NCI-H345 (cell line): Measurements from ENCODE around the gene SPATA7.
A peak's percentile ranks its signal among the peaks of the same experiment; 100 is the strongest.

Source experiments
- DNase-seq: peaks from one replicate; lab custom pipeline; 2025; lab: John Stamatoyannopoulos, UW

SPATA7 gene

DNA sequence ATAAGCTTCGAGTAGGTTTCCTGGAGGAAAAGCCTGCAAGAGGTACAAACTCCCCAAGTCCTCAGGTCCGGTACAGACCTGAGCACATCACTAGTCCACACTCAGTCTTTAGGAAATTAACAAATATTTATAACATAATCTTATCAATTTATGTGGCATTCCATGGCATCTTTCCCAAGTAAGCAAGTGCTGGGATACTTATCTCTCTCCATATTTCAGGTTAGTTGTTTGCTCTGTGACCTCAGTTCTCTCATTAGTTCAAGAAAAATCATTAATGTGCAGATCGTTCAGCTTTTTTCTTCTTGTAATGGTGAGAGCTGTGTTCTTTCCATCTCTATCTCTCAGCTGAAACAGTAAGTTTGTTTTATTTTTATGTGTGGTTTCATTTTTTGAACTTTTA lies 34.7 kb downstream of the SPATA7 start:
- no peak for DNase-seq

DNA sequence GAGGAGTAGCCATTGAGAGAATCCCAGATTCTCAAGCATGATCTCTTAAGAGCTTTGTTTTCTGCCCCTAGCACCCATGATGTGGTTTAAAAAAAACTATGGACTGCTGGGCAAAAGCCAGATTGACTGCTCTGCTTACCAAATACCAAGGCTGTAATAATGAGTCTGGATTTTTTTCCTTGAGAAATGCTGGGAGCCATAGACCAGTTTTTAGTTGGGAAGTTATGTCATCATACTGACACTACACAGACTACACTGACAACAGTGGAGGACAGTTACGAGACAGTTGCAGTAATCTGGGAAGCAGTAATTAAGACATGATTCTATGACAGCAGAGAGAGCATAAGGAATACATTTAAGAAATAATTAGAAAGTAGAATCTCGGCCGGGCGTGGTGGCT lies 35.8 kb downstream of the SPATA7 start:
- DNase-seq = no peak

DNA sequence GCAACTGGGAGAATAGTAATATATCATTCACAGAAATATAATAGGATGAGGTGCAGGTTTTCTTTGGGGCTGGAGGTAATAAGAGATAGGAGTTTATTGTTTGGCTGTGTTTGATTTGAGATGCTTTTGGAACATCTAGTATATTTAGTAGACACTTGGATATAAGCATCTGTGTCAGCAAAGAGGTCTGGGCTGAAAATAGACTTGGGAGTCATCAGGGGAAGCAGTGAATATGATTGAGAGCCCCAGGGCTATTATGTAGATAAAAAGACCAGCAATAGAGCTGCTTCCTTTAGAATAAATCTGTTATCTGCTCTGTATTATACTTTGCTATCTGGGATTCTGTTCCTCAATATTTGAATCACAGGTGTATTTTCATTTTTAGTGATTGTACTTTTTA lies 36.6 kb downstream of the SPATA7 start:
- no peak for DNase-seq

DNA sequence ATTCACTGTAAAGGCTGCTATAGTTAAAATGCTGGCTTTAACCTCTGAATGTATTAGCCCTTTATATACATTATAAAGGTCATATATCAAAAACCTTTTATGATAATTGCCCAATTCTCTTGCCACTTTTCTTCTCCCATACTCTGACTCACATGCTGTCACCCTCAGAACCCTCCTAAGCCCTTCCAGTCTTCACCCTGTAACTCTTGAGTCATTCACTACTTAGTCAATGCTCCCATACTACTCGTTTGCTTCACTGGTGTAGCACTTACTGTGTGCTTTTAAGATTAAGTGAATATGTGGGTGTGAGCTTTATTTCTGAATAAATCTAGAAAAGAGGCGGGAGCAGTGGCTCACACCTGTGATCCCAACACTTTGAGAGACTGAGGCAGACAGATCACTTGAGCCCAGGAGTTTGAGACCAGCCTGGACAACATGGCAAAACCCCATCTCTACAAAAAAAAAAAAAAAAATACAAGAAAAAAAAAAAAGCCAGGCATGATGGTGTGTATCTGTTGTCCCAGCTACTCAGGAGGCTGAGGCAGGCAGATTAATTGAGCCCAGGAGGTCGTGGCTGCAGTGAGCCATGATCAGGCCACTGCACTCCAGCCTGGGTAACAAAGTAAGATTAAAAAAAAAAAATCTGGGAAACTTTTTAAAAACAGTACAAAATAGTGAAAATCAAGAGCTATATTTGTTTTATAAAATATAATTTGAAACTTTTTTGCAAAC lies 37.6 kb downstream of the SPATA7 start:
- no peak for DNase-seq

DNA sequence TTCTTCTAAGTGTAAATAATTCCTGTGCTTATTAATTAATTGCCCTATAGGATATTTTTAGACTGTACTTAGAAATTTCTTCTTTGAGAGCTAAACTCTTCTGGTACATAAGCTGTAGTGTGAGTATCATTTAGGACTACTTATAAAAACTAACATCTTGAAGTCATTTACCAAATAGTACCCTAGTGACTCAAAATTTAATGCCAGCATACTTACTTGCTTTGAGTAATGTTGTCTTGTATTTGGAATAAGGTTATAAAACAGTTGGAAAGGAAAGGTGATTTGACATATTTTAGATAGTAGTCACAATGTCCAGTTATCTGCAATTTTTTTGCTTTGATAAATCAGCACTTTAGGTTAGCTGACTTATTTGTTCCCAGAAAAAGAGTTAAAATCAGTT lies 39.1 kb downstream of the SPATA7 start:
- DNase-seq = no peak

DNA sequence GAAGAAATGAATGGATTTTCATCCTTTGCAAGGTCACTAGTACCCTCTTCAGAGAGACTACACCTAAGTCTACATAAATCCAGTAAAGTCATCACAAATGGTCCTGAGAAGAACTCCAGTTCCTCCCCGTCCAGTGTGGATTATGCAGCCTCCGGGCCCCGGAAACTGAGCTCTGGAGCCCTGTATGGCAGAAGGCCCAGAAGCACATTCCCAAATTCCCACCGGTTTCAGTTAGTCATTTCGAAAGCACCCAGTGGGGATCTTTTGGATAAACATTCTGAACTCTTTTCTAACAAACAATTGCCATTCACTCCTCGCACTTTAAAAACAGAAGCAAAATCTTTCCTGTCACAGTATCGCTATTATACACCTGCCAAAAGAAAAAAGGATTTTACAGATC lies 40.8 kb downstream of the SPATA7 start:
- DNase-seq = no peak

DNA sequence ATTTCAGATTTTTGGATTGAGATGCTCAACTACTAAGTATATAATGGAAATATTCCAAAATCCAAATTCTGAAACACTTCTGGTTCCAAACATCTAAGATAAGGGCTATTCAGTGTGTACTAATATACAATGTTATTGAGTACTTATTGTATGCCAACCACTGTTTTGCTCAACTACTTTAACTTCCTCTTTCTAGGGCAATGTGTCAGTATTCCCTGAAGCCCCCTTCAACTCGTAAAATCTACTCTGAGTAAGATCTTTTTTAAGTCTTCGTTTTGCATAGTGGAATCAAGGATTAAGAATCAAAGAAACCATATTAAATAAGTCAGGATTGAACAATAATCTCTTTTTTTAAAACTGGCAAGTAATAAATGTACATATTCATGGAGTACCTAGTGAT lies 45.5 kb downstream of the SPATA7 start:
- DNase-seq = no peak

DNA sequence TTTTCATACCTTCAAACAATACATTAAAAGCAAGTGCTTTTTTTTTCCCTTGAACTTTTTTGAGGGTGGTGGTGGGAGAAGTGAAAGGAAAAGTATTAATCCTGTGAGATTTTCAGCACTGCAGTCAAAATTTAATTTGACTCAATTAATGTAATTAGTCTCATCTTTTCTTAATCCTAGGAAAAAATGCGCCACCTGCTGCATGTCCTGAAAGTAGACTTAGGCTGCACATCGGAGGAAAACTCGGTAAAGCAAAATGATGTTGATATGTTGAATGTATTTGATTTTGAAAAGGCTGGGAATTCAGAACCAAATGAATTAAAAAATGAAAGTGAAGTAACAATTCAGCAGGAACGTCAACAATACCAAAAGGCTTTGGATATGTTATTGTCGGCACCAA lies 52.2 kb downstream of the SPATA7 start:
- no peak for DNase-seq

DNA sequence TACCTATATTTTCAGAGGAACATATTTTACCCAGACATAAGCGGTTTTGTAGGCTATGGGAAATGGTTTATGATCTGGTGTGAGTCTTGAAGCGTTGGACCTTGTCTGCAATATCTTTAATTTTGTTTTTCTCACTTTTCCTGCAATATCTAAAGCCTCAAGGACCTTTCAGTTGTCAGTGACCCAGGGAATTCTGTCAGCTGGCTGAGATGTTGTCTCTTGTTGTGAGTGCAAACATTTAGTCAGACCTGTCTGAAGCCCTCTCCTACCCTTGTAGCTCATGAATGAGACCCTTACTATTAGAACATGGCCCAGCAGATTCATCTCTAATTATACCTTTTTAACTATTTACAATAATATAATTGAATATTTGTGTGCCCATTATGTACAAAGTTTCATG lies 53.6 kb downstream of the SPATA7 start:
- DNase-seq = no peak

DNA sequence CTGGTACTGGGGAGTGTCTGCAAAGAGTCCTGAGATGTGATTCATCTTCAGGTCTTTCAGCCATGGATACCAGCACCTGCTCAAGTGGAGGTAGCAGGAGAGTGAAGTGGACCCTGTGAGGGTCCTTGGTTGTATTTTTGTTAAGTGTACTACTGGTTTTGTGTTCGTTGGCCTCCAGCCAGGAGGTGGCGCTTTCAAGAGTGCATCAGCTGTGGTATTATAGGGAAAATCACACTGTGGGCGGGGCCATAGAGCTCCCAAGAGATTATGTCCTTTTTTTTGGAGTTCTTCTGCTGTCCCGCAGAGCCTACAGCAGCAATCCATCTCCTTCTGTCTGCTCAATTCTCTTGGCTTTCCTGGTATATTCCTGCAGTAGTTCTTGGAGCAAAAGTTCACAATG lies 66.8 kb downstream of the SPATA7 start:
- no peak for DNase-seq

DNA sequence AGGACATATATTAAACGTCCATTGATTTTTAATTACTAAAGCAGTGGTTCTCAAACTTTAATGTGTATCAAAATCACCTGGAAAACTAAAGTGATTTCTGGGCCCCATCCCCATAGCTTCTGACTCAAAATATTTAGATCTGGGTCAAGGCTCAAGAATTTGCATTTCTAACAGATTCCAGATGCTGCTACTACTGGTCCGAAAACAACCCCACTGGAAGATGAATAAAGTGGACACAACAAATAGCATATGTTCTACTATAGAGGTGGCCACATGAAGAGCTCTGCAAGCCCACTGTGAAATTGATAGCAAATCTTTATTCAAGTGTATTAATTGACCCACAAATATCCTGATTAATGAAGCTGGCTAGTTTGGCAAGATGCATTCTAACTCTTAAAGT lies 69.4 kb downstream of the SPATA7 start:
- no peak for DNase-seq

DNA sequence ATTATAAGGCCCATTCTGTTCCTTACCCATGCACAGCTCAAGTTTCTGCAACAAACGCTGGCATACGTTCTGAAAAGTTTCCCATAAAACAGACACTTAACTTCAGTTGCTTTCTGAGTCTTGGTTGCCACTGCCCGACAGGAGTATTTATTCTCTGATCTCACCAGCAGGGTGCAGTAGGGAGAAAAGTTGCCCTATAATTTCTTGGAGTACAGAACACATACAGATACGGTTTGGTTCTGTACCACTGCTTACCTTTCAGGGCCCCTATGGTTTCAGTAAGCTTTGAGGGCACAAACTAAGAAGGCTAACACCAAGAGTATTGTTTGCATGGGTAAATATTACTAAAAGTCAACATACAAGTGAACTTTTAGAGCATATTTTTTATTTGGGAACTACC lies 77.9 kb downstream of the SPATA7 start:
- peak; percentile 18 for DNase-seq

DNA sequence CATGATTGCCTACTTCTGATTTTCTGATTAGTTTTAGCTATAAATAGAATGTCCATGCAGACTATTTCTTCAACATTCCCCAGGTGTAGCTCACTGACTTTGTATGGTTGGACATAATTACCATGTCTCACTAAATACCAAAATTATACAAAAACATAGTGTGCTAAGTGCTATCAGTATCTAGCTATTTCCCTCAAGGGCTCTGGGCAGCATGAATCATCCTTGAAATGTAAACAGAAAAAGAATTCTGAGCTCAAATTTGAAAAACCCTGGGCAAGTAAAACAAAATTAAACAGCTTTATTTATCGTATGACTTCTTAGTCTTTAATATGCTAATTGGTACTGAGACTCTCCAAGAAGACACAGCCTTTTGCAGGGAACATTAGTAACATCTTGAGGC lies 82.9 kb downstream of the SPATA7 start:
- no peak for DNase-seq

DNA sequence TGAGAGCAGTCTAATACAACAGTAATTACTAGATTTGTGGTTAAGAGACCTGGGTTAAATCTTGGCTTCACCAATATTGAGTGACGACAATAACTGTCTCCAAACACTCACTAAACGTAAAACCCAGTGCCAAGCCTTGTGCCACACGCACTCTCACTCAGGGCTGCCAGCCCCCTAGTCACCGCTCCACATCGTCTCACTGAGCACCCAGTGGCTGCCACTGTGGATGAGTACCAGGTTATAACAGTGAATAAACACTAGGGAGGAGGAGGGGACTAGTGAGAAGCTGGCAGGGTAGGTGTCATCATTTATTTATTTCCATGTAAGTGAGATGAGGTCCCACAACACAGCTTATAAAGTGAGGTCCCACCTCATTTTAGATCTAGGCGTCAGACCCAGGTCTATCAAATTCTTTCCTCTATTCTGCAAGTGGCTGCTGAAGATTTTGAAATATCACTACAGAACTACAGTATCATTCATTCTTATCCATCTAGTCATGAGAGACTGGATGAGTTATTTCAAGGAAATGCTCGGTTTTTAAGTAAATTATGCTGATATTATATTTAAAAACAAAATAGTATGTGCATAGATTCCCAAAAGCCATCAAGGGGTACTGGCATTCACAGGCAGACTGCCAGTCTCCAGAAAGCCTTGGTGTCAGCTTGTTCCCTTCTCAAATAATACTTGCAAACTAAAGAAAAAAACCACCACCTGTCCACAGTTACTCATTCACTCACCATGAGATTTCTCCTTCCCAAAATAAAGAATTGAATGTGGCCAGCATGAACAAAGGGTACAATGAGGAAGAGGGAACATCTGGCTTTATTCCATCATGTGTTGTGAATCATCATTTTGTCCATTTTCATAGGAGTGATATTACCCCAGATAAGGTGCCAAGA lies 85.3 kb downstream of the SPATA7 start:
- no peak for DNase-seq

DNA sequence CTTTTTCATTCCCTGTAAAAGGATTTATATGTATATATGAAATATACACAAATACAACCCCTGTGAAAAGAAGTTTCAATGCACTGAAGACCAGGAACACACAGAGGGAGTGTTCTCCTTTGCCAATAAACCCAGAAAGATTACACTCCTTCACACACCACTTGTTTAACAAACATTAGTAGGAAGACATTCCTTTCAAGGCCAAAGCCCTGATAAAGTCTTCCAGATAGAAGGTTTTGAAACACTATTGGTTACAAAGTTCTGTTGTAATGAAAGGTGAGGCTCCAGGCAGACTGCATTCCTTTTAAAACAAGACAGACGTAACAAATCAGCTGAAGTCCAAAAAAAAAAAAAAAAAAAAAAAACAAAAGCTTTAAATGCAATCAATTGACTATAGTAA lies 88.3 kb downstream of the SPATA7 start:
- DNase-seq = no peak

DNA sequence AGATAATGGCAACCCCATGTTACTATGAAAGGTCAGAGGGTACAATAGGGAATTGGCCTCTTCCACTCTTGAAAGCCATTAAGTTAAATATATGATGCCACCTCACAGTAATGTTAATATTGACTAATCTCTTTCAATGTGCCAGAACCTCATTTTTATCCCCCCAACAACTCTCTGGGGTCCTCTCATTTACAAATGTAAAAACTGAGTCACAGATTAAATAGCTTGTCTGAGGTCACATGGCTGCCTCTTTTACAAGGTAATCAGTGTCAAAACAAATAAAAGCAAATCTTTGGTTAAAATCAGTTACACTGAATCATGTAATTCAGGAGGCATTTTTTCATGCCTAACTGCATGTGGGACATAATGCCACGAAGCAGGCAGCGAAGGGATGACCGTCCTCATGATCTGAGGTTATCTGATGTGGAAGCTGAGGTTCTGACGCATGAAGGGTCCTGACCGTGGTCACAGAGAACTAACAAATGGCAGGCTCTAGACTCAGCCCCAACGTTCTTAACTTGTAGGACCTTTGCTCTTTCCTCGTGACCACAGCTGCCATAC lies 90.8 kb downstream of the SPATA7 start:
- no peak for DNase-seq

DNA sequence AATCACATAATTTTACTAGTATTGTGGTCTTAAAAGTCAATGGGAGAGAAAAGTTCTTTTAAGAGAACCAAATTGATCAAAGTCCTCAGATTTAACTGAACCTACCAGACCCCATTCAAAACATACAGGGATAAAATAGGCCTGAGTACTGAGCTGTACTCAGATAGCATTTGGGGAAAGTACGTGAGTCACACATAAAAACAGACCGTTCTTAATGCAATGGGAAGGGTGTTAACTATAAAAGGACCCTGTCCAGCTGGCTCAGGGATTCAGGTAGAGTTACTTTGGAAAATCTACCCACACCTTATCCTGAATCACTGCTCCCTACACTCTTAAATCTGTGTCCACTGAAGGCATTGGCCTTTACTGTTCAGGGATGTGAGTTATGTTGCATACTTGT lies 91.4 kb downstream of the SPATA7 start:
- DNase-seq = no peak

DNA sequence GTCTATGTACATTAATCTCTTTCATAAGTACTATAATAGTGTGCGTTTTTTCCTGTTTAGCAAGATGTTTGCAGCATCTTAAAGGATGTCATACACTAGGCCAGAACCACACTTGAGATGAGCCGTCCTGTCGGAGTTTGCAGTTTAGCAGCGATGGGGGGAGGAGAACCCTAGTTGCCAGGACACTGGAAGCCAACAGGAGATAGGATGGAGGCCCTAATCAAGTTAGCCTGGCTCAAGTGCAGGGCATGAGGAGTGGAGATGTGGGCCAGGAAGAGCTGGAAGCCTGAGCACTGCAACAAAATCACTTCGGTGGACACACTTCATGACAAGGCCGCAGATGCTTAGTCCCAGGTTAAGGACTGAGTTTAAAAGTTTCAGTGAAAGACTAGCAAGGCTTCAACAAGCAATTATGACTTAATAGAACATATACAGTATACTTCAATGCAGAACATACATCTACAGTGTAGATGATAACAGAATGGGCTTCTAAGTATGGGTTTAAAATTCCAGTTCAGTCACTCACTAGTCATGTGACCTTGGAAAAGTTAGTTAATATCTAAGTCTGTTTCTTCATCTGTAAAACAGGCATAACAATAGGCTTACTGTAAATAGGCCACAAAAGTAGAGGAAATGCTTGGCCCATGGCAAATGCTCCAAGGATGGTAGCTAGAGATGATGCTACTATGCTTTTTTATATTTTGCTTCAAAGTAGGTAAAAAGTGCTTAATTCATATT lies 92.2 kb downstream of the SPATA7 start:
- DNase-seq = no peak

DNA sequence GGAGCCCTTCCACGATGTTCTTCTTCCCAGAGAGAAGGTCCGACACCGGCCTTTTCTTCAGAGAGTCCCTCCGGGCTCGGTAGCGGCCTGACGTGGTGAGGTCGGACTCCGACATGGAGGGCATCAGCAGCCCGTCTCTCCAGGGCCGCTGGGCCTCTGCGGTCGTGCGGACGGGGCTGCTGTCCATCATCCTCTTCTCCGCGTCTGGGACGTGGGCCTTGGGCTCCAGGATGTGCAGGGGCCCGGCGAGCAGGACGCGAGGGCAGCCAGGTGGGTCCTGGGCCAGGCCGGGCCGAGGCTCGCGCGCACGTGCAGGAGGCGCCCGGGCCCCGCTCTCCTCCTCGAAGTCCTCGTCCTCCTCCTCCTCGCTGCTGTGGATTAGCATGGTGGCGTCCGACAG lies 93.5 kb downstream of the SPATA7 start:
- DNase-seq = no peak

DNA sequence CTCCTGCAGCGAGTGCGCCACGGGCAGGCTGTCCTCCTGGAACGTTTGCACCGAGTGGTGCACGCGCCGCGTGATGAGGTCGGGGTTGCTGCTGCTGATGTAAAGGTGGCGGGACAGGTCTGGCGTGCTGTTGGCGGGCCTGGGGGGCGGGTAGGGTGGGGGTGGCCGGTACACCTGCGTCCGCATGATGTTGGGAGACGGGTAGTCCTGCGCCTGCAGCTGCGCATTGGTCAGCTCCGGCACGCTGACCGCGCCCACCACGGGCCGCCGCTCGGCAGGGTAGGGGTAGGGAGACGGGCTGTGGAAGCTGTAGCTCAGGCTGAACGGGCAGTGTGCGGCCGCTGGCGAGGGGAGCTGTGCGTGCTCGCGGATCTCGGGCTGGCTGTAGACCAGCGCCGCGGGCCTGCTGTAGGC lies 94.1 kb downstream of the SPATA7 start:
- DNase-seq = no peak

DNA sequence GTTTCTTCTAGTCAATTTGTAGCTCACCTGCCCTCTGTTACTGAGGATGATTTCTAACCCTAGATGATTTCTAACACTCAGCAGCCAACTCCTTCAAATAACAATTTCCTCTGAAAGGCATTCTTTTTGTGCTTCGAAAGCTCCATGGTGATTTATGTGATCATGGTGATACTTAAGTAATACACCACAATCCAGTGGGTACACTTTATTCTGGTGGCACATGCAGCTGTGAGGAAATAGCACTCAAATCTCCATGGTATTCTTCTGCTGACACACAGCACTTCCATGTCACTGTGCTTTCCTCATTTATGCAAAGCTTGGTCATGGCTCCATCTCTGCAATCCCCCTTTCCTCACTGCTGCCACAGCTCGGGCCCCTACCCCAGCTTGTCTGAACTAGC lies 95.6 kb downstream of the SPATA7 start:
- DNase-seq = no peak

DNA sequence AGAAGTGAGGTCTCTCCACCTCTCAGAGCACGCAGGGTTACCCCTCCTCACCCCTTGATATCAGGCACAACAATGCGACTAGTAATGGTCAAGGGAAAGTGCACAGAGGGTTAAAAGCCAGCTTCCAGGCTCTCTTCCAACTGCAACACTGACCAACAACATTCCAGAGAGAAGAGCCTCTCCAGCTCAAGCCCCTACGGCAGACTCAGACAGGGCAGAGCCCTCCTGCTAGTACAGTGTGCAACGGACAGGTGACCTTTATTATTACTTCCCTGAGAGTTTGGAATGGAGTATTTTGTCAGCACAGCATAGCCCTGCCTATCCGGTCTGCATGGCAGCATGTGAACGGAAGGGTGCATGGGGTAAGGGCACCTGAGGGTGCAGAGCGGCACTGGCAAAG lies 96.3 kb downstream of the SPATA7 start:
- no peak for DNase-seq

DNA sequence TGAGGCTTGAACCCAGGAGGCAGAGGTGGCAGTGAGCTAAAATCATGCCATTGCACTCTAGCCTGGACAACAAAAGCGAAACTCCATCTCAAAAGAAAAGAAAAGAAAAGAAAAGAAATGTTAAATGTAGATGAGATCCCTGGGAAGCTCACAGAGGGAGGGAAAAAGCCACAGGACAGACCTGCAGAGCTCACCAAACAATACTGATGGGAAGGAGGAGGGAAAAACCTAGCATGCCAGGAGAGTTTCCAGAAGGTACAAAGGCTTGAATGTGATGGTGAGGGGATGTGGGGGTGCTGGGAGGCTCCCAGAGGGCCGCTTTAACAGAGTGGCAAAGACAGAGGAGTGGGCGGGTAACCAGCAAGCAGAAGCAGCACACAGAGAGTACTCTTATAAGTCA lies 97.1 kb downstream of the SPATA7 start:
- no peak for DNase-seq
